GM18502 (cell line): ENCODE data around the gene AIG1.
A peak's percentile ranks its signal among the peaks of the same experiment; 100 is the strongest.

Experiments
- ATAC-seq: cut with Tn5 transposase; IDR thresholded peaks from one replicate; pipeline ENCODE4 v1.9.1; 2021; ENCODE audit warnings: mild to moderate bottlenecking; ENCODE audit not compliant: unreplicated experiment, poor library complexity

AIG1 gene

DNA sequence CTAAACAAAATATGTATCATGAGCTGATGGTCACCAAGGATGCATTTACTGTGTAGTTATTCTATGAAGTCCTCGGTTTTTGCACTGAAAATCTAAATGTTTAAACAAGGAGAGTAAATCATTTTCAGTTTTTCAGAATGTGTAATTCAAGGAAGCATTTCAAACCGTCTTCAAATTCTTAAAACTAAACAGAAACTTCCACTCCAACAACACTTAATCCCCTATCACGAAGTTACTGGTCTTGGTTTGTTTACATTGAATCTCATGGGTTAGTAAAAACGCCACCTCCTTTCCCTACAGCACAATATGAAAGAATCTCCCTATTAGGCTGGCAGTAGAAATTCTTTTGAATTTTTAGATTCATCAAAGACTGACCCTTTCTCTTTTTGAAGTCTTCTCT, 192.9 kb downstream of the AIG1 start:
- ATAC-seq, result no peak

DNA sequence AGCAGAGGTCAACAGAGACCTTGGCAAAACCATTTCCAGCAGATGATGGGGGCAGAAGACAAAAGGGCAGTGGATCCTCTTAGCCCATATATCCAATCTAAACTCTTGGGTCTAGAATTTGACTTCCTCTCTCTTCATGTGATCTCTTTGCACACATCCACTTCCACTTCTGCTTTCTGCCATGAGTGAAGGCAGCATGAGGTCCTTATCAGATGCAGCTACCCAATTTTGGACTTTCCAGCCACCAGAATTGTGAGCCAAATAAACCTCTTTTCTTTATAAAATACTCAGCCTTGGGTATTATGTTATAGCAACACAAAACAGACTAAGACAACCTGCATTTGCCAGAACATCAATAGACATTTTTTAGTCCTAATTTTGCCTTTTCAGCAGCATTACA, 198.3 kb downstream of the AIG1 start:
- no peak for ATAC-seq

DNA sequence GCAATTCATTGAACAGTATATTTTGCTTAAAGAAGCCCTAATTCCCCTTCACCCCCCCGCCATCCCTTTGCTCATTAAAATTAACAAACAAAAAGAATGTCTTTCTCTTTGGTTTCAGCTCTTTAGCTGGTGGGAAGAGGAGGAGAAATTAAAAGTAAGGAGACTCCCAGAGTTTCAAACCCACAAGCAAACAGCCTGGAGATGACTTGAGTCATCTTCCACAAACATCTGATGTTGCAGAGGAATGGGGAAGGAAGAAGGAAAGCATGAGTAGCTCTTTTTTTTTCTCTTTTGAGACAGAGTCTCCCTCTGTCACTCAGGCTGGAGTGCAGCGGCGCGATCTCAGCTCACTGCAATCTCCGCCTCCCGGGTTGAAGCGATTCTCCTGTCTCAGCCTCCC, 200.2 kb downstream of the AIG1 start:
- no peak for ATAC-seq

DNA sequence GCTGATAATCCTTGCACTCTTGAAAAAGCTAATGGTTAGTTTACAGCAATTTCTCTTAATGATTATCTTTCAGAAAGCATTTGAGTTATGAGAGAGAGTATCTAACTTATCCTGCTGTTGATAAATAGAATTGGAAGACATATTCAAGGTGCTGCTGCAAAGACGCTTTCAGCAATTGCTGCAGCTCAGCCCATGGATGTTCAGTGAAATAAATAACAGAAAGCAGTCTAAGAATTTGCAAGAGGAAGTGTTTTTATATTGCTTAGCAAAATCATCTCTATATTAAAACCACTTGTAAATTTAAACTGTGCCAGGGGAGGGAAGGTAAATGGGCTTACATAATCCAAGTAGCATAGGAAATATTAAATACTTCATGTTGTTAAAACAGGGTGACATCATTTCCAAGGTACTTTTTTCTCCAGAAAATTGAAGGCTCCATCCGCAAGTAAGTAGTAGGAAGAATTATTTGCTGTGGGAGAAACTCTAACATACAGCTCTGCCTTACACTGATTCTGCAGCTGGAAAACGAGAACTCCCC, 201.3 kb downstream of the AIG1 start:
- no peak for ATAC-seq

DNA sequence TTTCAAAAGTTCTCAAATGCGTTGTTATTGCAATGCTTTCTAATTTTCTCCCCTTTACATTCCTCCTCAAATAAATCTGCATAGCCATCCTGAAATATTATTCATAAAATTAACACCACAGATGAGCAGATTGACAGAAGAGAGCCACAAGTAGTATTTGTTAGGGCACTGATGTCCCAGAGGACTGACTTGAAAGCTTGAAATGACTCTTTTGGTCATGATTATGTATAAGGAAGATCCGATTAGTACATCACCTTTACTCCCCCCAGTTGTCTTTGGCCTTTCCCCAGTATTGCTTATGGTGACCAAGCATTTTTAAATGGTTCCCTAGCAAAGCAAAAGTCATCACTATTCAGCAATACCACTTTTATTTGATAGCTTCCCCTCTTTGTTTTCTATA, 202.2 kb downstream of the AIG1 start:
- peak; percentile 68 for ATAC-seq

DNA sequence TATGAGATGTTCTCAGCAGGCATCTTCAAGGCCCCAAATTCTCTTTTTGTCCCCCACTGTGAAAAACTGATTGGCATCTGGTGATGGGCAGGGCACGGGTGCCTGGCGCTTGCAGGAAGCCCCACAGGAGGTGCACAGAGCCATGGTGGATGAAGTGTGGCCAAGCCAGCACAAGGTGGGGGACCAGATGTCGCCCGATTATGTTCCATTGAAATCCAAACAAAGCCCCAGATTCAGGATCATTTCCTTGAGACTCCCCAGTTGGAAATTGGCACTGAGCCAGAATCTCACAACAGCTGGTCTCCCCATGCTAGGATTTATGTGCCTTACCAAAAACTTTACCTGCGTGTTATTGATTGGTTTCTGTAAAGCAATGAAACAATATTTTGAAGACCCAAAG, 203.7 kb downstream of the AIG1 start:
- ATAC-seq, result no peak

DNA sequence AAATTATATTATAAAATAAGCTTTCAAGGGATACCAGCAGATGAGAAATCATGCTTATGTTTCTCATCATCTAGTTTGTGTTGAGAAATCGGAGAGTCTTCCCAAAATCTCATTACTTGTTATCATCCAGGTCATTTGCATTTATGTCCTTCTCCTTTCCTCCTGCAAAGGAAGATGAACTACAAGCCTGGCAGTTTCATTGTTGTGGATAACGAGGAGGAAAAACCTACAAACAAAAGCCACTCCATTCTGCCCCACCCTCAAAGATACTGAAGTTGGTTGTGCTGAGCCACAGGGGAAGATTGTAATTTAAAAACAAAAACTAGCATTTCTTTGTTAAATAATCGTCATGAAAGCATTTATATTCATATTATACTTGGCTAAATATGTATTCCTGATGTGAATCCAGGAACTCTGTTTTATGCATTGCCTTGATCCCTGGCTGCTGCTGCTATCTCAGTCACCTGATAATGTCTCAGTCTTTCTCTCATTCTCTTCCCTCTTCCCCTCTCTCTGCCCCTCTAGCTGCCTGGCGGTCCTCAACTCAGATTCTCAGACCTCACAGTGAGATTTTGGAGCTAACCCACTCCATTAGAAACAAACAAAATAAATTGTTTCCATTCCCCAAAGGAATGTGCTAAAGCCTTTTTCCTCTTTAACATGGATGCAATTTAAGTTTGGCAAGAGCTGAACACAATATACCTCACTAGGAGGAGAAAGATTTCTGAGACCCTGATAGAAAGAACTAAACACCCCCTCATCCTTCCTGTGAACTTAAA, 204.5 kb downstream of the AIG1 start:
- ATAC-seq, result no peak

DNA sequence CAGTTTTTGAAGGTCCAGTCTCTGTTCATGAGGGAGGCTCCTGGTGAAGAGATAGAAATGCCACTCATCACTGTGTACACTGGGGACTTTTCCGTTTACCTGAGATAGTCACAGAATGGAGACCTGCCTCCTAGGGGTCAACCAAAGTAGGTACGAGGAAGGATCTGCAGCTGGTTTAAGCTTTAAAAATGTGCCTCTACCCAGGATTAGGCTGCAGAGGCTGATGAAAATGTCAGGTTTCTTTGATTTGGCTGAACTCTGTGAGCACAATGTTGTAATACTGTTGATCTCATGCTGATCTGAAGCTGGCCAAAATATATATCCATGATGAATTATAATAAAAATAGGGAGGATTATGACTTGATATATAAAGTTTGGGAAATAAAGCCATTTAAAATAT, 207.1 kb downstream of the AIG1 start:
- peak; percentile 62 for ATAC-seq

DNA sequence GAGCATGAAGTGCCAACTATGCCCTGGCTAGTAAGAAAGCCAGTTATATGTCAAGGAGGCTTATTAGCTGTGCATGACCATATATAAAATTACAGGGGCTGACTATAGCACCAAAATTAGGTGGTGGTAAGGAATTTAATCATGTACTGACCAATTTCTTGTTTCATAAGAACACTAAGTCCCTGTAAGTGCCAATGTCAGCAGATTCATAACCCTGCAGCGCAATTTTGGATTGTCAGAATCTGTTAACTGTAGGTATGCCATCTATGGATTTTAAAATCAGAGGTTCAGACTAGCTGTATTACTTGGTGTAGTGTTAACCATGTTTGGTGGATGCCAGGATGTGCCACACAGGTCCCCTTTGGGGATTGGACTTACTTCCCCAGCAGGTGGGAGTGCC, 207.8 kb downstream of the AIG1 start:
- no peak for ATAC-seq

DNA sequence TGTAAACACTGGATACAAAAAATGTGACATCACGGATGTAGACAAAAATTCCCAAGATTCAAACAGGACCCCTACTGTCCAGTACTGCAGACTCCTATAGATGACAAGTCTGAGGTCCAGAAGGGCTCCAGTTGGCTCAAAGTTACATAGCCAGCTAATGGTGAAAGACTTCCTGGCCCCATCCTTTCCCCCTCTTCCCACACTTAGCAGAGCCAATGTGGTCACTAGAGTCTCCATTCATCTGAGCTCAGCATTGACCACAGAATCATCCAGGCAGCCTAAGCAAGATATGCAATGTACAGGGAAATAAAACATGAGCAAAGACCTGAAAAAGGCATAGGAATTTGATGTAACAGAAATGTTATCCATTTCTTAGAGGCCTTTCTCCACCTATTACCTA, 209.3 kb downstream of the AIG1 start:
- ATAC-seq, result no peak

DNA sequence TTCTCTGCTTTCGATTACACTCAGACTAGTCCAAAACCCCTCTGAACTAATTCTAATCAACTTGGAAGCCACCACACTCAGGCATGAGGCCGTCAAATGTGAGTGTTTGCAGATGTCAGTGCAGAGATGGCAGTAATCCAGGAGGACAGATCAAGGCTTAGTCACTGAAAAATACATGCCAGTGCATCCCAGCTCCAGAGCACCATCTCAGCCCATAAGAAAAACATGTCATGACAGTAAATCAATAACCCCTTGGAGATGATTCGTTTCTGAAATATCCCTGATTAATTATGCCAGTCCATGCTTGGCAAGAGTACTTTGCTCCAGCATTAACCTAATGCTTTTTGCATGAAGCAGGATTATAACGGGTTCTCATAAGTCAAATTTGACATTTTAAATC, 210.3 kb downstream of the AIG1 start:
- no peak for ATAC-seq

DNA sequence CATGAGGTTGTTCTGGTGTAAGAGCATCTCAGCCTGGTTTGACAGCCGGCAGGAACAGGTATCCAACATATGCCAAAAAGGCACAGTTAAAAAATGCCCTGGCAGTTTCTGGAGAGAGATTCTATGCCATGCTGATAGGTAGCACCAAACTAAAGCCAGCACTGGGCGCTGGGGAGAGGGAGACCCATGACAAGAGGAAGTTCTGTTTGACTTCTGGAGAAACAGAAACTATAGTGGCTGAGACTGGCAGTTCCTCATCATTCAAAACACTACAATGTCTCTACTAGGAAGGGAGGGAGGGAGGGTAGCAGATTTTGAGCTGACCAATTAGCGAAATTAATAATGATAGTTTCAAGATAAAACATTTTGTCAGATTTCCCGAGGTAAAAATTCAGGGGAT, 215.7 kb downstream of the AIG1 start:
- ATAC-seq, result peak; percentile 100

DNA sequence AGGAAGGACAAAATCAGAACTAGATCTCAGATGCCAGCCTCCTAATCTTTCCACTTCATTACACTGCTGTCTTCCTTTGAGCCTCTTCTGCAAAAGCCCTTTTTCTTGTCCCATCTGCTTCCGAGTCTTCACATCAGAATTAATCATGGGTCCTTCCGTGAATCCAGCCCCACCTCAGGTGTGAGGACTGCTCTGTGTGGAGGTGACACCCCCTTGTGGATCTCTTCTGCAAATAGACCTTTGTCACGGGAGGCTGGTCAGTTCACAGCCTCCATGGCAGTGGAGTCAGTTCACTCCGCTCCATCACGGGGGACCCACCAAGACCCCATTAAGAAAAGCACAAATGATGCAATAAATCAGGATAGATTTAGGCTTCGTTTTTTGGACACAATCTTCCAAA, 218.7 kb downstream of the AIG1 start:
- no peak for ATAC-seq

DNA sequence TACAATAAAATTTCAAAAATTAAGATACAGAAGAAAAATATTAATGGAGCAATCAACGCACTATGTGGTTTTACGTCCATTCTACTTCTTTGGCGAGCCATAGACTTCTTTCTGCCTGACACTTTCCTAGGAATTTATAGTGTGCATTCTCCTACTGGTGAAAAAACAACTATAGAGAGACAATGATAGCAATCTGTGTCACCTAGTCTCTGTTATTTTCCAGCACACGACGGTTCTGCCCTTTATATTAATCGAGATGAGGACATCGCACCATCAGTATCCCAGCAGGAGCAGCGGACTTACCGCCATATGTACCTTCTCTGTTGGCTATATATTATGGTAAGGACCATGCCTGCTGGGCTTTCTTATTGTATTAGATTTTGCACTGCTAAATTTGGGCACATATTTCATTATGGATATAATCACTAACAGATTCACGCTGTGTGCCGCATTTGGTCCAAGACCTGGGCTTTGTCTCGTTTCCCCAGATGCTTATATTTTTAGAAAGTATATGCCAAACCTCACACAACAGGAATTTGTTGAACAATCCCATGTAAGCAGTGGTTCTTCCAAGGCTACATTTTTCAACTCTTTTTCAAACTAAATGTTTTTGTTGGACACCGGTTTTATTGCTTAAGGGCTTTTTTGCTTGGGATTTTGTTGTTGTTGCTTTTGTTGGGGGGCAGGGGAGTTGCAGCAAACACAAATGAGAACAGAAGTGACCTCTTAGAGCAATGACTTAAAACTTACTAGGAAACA, 223.4 kb downstream of the AIG1 start:
- ATAC-seq, result no peak

DNA sequence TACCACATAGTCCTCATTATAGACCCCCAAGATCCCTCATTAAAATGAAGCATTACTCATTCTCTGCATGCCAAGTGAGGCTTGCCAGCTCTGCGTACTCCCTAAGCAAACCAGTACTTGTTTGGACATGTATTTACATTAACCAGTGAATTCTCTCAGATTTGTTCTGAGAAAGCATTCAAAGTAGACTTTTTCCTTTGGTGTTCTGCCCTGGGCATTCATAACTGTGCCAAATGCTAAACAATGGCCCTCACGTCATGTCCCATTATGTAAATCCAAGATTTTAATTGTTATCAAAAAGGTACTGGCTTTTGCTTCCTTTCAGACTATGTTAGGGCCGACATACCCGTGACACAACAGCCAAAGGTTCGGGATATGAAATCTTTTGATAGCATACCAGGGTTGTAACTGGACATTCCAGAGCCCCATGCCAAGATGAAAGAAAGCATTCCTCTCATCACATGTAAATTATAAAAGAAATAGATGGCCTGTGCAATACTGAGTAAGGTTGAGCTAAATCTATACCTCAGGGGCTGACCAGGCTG, 225.6 kb downstream of the AIG1 start:
- no peak for ATAC-seq

DNA sequence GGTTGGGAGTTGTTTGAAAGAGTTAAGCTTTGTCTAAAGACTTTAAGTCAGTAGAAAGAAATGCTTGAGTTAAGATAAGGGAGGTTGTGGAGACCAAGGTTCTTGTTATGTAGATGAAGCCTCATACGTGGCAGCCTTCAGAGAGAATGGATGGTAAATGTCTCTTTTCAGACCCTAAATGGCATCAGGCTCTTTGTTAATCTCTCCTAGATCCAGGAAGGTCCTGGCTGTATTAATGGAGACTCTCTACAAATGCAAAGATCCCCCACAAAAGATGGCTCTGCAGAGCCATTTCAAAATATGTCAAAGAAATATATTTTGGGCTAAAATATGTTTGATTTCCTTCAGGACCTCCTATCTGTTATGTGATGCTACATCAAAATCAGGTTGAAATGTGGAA, 228.2 kb downstream of the AIG1 start:
- no peak for ATAC-seq

DNA sequence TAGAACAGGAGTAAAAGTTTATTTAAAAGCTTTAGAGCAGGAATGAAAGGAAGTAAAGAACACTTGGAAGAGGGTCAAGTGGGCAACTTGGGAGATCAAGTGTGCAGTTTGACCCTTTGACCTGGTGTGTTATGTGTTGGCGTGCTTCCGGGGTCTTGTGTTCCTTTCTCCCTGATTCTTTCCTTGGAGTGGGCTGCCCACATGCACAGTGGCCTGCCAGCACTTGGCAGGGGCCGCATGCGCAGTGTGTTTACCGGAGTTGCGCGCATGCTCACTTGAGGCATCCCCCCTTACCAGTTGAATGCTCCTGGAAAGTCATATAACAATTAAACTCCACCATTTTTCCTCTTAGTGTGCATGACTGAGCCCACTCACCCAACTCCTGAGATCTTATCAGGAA, 229.5 kb downstream of the AIG1 start:
- ATAC-seq, result no peak

DNA sequence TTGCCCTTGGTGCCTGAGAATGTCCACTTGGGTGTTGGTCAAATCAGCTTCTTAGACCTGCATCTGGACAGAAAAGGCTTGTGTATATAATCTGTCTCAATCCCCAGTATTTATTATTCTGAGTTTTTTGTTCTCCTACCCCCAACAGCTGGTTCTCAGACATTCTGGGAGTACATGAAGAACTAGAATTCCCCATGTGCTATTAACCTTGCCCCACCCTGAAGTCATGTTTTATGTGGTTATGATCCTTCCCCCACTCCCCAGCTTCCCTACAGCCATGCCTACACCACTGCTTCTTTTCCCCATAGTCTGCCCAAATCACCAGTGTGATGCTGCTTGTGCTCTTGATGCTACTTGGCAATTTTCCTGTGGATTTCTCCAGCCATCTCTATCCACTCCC, 232.8 kb downstream of the AIG1 start:
- no peak for ATAC-seq

DNA sequence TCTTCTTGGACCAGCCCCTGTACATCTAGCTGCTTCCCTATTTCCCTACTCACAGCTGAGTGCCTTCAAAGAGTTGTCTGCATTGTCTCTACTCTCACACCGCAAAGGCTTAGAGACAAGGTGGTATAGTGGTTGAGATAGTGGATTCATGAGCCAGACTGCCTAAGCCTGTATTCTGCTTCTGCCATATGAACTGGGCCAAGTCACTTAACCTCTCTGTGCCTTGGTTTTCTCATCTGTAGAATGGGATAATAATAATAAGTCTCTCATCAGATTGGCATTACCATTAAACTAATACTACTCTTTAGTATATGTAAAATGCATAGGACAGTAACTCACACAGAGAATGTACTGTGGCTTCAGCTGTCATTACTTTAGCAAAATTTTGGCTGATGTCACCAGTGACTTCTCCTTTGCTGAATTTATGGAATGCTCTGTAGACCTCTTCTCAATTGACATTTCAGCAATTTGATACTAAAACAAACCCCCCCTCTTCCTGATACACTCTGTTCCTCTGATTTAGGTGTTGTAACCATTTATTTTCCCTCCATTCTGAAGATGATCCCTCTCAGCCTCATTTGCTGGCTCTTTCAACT, 233.7 kb downstream of the AIG1 start:
- ATAC-seq, result no peak

DNA sequence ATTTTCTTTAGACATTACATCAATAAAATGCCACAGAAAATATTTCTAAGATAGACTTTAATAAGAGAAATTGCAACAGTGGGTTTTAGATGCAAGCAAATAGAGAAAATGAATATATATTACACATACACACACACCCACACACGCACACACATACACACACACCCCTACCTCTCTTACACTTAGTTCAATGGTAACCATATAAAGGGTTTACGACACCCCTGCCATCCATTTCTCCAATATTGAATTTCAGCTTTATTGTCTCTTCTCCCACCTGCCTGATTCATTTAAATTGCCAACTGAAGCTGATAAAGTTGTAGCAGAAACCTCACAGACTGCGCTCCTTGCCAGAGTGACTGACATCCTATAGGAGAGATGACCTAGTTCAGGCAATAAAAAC, 235.2 kb downstream of the AIG1 start:
- no peak for ATAC-seq

DNA sequence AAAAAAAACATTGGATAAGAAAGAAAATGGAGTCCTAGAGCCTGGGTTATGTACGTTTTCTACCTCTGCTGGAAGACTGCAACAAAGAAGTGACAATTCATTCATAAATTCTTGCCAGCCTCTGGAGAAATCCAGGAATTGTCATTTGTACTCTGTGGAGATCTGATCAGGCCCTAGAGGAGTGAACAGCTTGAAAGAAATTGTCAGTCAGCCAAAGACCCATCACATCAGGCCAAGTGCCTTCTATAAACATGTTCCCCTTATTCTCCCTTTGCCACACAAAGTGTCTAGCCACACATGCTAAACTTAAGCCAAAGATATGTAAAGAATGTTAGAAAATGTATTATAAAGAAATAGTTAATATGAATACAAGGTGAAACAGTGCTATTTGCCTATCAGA, 237.4 kb downstream of the AIG1 start:
- no peak for ATAC-seq
